GM12878 (cell line): ENCODE results near the gene SKIL. TPM values are rescaled to one million over a fixed set of nuclear protein-coding genes. Genes with fewer than 3 reads are reported as not detected.

ENCODE experiments used
- BRCA1 ChIP-seq: IDR thresholded peaks from 2 replicates; pipeline ENCODE4 v1.6.1; 2011; ENCODE audit warnings: low read depth, low read length, improper control_type of control experiment
- FOXM1 ChIP-seq: IDR thresholded peaks from 2 replicates; pipeline ENCODE4 v1.6.1; 2012; ENCODE audit warnings: low read depth, mild to moderate bottlenecking, inconsistent platforms, low read length, moderate library complexity
- SMC3 ChIP-seq: IDR thresholded peaks from 2 replicates; pipeline ENCODE4 v1.6.1; 2011; ENCODE audit warnings: low read length, improper control_type of control experiment, borderline replicate concordance
- YY1 ChIP-seq: IDR thresholded peaks from 2 replicates; pipeline ENCODE4 v1.6.1; 2011; ENCODE audit warnings: low read depth, mild to moderate bottlenecking, low read length
- ZZZ3 ChIP-seq: IDR thresholded peaks from 2 replicates; pipeline ENCODE4 v1.6.1; 2011; ENCODE audit warnings: low read depth; ENCODE audit not compliant: control insufficient read depth, insufficient read length
- polyA plus RNA-seq, 11 experiments: library from polyadenylated mRNA; depleted of rRNA in 4 of 11; unstranded in 6 of 11; stranded (reverse) in 5 of 11; fragments of >200 nt; fragmentation: Nextera tagmentation in 4 of 11; fragmentation: Illumina TruSeq in 1 of 11; extraction: Ambion mirVana in 4 of 11; extraction: Trizol in 1 of 11; gene quantifications; 1 replicate in 1 of 11; 2 replicates in 10 of 11; pipeline versions ENCODE4 v1.2.1 to v1.2.3, GENCODE V29; 2011 to 2016; ENCODE audit warnings: inconsistent platforms in 2 of 11, missing spikeins in 2 of 11, low read depth in 1 of 11
- total RNA-seq, 4 experiments: library from RNA; depleted of rRNA in 3 of 4; stranded (reverse); fragments of >200 nt in 3 of 4; fragmentation: Illumina TruSeq in 1 of 4; extraction: Trizol in 1 of 4; gene quantifications; 2 replicates each; pipeline versions ENCODE4 v1.2.1 to v1.2.3, GENCODE V29; 2013 to 2021
- TF ChIP-seq, protein P1 (sequence below): fragments of 450-650 bp; formaldehyde crosslinking; IDR thresholded peaks from 2 replicates; pipeline ENCODE4 v1.4.0; 2020; ENCODE audit warnings: mild to moderate bottlenecking, moderate library complexity
- TF ChIP-seq, protein P2 (sequence below): fragments of 450-650 bp; IDR thresholded peaks from 2 replicates; pipeline ENCODE4 v1.6.1; 2014; ENCODE audit warnings: mild to moderate bottlenecking
- TF ChIP-seq, protein P3 (sequence below), 3 experiments: IDR thresholded peaks in 2 of 3; conservative IDR thresholded peaks in 1 of 3; 2 replicates each; pipeline ENCODE4 v1.5.1; 2011; ENCODE audit warnings: low read depth in 3 of 3, low read length in 3 of 3, mild to moderate bottlenecking in 3 of 3, control low read depth in 2 of 3, moderate library complexity in 2 of 3, inconsistent platforms in 1 of 3, mixed read lengths in 1 of 3; ENCODE audit not compliant: control insufficient read depth in 2 of 3, insufficient read depth in 1 of 3; ENCODE audit errors: extremely low read depth in 1 of 3

SKIL gene
- total and polyA plus RNA-seq, 10 of the 15 experiments (the other 5 are each of a cell fraction or from before 2014, with no cell fraction given), result 2.7 to 14.8 (median 6.7) TPM

DNA sequence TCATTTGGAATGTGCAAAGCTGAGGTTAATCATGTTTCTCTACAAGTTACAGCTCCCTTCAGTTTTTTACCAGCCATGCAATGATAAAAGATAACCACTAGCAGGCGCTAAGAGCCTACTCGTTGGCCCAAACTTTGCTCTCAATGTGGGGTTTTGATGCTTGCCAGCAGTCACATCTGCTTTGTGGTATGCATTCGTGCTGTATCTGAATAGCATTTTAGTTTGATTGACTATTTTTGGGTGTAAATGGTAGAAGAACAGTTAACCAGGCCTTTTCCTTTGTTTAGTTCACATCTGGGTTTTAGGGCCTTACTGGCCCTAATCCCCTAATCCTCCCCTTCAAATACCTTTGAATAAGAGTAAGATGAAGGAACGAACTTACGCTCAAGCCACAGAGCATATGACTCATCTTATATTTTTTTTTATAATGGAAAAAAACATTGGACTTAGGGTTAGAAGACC lies 56.7 kb downstream of the SKIL start (continued):
- TF ChIP-seq, protein P1, sequence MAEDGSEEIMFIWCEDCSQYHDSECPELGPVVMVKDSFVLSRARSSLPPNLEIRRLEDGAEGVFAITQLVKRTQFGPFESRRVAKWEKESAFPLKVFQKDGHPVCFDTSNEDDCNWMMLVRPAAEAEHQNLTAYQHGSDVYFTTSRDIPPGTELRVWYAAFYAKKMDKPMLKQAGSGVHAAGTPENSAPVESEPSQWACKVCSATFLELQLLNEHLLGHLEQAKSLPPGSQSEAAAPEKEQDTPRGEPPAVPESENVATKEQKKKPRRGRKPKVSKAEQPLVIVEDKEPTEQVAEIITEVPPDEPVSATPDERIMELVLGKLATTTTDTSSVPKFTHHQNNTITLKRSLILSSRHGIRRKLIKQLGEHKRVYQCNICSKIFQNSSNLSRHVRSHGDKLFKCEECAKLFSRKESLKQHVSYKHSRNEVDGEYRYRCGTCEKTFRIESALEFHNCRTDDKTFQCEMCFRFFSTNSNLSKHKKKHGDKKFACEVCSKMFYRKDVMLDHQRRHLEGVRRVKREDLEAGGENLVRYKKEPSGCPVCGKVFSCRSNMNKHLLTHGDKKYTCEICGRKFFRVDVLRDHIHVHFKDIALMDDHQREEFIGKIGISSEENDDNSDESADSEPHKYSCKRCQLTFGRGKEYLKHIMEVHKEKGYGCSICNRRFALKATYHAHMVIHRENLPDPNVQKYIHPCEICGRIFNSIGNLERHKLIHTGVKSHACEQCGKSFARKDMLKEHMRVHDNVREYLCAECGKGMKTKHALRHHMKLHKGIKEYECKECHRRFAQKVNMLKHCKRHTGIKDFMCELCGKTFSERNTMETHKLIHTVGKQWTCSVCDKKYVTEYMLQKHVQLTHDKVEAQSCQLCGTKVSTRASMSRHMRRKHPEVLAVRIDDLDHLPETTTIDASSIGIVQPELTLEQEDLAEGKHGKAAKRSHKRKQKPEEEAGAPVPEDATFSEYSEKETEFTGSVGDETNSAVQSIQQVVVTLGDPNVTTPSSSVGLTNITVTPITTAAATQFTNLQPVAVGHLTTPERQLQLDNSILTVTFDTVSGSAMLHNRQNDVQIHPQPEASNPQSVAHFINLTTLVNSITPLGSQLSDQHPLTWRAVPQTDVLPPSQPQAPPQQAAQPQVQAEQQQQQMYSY, result no peak
- TF ChIP-seq SMC3, result peak; percentile 94
- TF ChIP-seq FOXM1, result peak; percentile 76; the same call in 1 of the 2 replicates
- TF ChIP-seq, protein P2, sequence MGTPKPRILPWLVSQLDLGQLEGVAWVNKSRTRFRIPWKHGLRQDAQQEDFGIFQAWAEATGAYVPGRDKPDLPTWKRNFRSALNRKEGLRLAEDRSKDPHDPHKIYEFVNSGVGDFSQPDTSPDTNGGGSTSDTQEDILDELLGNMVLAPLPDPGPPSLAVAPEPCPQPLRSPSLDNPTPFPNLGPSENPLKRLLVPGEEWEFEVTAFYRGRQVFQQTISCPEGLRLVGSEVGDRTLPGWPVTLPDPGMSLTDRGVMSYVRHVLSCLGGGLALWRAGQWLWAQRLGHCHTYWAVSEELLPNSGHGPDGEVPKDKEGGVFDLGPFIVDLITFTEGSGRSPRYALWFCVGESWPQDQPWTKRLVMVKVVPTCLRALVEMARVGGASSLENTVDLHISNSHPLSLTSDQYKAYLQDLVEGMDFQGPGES, result no peak
- peak; percentile 63 for TF ChIP-seq YY1
- no peak for TF ChIP-seq BRCA1
- TF ChIP-seq, protein P3, sequence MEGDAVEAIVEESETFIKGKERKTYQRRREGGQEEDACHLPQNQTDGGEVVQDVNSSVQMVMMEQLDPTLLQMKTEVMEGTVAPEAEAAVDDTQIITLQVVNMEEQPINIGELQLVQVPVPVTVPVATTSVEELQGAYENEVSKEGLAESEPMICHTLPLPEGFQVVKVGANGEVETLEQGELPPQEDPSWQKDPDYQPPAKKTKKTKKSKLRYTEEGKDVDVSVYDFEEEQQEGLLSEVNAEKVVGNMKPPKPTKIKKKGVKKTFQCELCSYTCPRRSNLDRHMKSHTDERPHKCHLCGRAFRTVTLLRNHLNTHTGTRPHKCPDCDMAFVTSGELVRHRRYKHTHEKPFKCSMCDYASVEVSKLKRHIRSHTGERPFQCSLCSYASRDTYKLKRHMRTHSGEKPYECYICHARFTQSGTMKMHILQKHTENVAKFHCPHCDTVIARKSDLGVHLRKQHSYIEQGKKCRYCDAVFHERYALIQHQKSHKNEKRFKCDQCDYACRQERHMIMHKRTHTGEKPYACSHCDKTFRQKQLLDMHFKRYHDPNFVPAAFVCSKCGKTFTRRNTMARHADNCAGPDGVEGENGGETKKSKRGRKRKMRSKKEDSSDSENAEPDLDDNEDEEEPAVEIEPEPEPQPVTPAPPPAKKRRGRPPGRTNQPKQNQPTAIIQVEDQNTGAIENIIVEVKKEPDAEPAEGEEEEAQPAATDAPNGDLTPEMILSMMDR (IDR thresholded peaks at IDR 0.05 in 2 of 3, conservative IDR thresholded peaks at IDR 0.05 in 1 of 3; ENCODE audit: control insufficient read depth in 2 of 3, extremely low read depth in 1 of 3, insufficient read depth in 1 of 3, low read depth in 3 of 3, low read length in 3 of 3), result peak; percentile 93 to 99 (median 98)
- no peak for TF ChIP-seq ZZZ3
